Midbrain (tissue), 1 donor: ENCODE data around the gene INTS2.
A peak's percentile ranks its signal among the peaks of the same experiment; 100 is the strongest.
"Not testable (repeated sequence)": the region's sequence is repeated elsewhere in the genome, so short reads cannot be mapped to it uniquely, and the experiment has no call there.

Experiments
- DNase-seq: peaks from one replicate; lab custom pipeline; 2025; lab: John Stamatoyannopoulos, UW

Gene INTS2

GRCh38 chr17:61847659-61848058 lies 80.1 kb downstream of the INTS2 start:
- no peak for DNase-seq

DNA sequence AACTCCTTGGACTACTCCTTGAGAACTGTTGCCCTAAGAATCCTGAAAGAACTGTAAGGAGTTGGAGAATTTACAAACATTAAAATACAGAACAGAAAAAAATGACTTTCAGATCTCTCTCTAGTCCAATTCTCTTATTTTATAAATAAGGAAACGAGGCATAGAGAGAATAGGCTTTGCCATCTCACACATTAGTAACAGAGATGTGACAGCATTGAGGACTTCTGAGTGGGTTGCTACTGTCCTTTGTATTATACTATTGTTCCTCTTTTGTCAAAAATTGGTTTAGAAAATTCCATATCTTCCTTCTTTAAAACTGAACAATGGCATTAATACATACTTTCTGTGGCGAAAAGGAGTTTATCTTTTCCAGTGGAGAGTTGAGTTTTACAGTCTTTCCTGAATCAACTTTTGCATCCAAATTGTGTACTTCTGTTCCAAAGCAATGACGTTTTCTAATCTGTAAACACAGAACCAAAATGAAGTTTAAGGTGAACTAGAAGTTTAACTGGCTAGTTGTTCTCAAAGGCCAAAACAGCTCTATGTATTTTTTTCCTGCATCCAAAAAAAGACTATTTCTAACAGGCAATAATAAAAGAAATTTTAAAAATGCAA lies 80.9 kb downstream of the INTS2 start:
- DNase-seq, result no peak

DNA sequence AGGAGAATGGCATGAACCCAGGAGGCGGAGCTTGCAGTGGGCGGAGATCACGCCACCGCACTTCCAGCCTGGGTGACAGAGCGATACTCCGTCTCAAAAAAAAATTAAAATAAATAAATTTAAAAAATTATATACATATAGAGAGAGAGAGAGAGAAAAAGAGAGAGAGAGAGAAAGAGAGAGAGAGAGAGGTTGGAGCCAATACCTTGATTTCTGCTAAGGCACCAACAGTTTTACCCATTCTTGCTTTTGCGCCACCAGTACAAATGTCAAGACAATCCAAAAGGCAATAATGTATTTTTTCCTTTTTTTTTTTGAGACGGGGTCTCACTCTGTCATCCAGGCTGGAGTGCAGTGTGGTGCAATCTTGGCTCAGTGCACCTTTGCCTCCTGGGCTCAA lies 81.7 kb downstream of the INTS2 start:
- no peak for DNase-seq

- no peak for DNase-seq
Measured at GRCh38 chr17:61843435-61843834, 84.3 kb downstream of the INTS2 start.

DNA sequence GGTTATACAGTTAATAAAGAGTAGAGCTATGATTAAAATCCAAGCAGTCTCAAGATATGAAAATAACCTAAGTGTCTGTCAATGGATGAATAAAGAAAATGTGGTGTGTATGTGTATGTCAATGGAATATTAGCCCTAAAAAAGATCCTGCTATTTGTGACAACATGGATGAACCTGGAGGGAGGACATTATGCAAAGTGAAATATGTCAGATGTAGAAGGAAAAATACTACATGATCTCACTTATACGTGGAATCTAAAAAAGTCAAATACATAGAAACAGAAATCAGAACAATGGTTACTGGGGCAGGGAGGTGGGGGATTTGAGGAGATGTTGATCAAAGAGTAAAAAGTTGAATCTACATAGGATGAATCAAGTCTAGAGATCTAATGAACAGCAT lies 84.9 kb downstream of the INTS2 start:
- DNase-seq, result no peak

GRCh38 chr17:61839300-61839786 lies 88.4 kb downstream of the INTS2 start:
- no peak for DNase-seq

GRCh38 chr17:61837175-61838051 lies 90.4 kb downstream of the INTS2 start:
- DNase-seq, result peak; percentile 2

- DNase-seq, result no peak
Measured at GRCh38 chr17:61836266-61837174, 91.3 kb downstream of the INTS2 start.

- DNase-seq, result no peak
Measured at GRCh38 chr17:61835606-61836005, 92.2 kb downstream of the INTS2 start.

DNA sequence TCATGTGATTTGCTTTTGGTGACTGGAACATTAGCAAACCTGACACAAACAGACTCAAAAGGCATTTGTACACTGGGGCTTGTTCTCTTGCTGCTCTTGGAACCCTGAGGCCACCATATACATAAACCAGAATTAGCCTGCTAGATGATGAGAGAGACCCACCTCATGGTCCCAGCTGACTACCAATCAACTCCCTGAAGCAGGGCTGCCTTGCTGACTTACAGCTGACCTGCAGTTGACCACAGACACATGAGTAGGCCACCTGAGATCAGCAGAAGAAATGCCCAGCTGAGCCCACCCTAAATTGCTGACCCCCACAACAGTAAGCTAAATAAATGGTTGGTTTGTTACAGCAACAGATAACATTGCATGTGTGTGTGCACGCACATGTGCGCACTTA lies 93.2 kb downstream of the INTS2 start:
- DNase-seq, result no peak

DNA sequence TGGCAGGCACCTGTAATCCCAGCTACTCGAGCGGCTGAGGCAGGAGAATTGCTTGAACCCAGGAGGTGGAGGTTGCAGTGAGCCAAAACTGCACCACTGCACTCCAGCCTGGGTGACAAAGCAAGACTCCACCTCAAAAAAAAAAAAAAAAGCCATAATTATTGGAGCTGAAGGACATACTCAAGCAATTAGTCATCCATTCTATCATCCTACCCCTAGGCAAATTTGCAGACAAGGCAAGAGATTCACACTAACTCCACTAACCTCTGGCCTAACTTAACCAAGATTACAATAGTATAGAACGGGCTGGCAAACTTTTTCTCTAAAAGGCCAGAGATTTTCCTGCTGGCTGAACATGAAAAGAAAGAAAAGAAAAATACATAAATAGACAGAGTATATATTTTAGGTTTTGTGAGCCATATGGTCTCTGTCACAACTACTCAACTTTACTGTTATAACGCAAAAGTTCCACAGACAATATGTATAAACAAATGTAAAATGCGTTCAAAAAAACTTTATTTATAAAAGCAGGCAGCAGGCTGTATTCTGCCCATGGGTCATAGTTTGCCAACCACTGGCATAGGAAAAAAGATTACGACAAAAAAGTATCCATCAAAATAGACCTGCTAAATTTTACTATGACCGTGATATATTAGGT lies 94.1 kb downstream of the INTS2 start:
- no peak for DNase-seq

GRCh38 chr17:61832463-61832862 lies 95.3 kb downstream of the INTS2 start:
- DNase-seq, result no peak

DNA sequence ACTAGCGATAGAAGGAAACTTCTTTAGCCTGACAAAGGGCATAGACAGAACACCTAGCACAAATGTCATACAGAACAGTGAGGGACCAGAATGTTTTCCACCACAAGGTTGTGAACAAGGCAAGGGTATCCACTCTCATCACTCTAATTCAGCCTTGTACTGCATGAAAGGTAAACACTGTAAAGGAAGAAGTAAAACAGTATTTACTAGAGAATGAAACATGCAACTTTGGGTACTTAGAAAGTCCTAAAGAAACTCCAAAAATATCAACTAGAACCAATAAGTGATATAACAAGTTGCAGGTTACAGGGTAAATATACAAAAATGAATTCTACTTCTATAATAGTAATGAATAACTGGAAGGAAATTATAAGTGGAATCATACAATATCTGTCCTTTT lies 96.7 kb downstream of the INTS2 start:
- no peak for DNase-seq

GRCh38 chr17:61828694-61829093 lies 99.1 kb downstream of the INTS2 start:
- no peak for DNase-seq

- DNase-seq, result no peak
Measured at GRCh38 chr17:61827649-61828395, 100.0 kb downstream of the INTS2 start.

- not testable (repeated sequence) for DNase-seq
Measured at GRCh38 chr17:61826866-61827265, 100.9 kb downstream of the INTS2 start.

DNA sequence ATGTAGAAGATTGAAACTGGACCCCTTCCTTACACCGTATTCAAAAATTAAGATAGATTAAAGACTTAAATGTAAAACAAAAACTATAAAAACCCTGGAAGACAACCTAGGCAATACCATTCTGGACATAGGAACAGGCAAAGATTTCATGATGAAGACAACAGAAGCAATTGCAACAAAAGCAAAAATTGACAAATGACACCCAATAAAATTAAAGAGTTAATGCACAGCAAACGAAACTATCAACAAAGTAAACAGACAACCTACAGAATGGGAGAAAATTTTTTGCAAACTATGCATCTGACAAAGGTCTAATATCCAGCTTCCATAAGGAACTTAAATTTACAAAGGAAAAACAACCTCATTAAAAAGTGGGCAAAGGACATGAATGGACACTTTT lies 101.6 kb downstream of the INTS2 start:
- not testable (repeated sequence) for DNase-seq

DNA sequence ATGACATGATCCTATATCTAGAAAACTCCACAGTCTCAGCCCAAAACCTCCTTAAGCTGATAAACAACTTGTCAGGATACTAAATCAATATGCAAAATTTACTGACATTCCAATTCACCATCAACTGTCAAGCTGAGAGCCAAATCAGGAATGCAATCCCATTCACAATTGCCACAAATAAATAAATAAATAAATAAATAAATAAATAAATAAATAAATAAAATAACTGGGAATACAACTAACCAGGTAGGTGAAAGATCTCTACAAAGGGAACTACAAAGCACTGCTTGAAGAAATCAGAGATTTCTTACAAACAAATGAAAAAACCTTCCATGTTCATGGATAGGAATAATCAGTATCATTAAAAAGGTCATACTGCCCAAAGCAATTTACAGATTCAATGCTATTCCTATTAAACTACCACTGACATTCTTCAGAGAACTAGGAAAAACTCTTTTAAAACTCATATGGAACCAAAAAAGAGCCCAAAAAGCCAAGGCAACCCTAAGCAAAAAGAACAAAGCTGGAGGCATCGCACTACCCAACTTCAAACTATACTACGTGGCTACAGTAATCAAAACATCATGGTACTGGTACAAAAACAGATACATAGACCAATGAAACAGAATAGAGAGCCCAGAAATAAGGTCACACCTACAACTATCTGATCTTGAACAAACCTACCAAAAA lies 102.2 kb downstream of the INTS2 start:
- no peak for DNase-seq

DNA sequence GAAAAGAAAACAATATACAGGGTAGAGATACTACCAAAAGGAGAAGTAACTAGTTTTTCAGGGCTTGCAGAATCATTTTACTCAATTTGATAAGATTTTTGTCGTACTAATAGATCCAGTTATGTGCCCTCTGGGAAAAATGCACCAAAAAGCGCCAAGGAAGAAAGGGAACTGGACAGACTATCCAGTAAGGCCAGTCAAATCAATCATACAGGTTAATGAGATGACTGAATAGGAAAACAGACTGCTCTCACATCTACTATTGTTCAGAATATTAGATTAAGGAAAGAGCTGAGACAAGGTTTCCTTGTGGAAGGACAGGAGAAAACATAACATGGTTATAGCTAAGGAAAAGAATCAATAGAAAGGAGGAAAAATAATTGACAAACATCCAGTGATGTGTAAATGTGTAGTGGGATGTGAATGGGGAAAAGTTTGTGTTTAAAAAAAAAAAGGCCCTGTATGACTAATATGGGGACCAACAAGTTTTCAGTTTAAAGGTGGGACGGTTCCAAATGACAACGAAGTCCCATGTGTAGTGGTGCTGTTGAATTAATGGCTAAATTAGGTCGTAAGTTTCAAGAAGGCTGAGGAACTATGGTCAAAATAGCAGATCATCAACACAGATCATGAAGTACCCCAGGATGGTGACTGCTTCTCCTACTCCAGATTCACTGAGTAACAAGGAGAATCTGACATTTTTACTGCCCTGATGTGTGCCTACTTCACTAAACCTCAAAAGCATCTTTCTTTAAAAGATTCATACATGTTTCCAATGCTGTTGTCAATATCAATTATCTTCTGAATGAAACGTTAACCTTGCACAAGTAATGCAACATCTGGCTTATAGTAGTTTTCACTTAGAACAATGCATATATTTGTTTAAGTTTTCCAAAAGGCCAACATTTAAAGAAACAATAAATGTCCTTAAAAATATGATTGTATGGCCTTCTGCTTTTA lies 105.2 kb downstream of the INTS2 start:
- DNase-seq, result no peak
